GM20000 (cell line): Measurements from ENCODE around the gene MTHFR.

Experiments used
- DNase-seq: peaks from one replicate; pipeline ENCODE4 v3.0.0; 2012; ENCODE audit warnings: low spot score
- CTCF ChIP-seq: IDR thresholded peaks from 2 replicates; pipeline ENCODE4 v1.5.1; 2012; ENCODE audit warnings: mild to moderate bottlenecking, control low read depth; ENCODE audit errors: extremely low read depth, missing control alignments

Gene MTHFR

GRCh38 chr1:11778336-11778735, 27.4 kb downstream of the MTHFR start:
- DNase-seq: no peak

DNA sequence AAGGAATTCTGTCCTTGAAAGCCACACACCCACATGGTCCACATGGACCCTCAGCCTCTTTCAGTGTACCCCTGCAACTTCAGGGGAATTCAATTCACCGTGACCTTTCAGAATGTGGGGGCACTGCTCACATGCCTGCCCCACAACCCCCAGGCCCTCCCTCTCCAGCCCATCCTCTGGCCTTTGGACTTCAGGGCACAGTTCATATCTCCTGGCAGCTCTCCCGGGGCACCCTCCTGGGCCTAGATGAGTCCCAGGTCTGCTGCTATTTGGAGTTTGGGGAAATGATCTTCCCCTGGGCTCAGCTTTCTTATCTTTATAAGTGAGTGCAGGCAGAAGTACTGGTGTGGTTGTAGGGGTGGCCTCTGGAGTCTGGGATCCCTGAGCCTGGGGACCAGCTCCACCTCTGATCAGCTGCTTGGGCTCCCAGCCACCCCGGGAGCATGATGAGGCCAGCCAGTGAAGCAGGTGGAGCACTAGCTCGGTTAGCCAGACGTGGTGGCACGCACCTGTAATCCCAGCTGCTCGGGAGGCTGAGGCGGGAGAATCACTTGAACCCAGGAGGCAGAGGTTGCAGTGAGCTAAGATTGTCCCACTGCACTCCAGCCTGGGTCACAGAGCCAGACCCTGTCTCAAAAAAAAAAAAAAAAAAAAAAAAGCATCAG, 28.0 kb downstream of the MTHFR start:
- DNase-seq: no peak
- no peak for TF ChIP-seq CTCF

More at GRCh38 chr1:11778336-11778735, 27.4 kb downstream of the MTHFR start:
- TF ChIP-seq CTCF: no peak

DNA sequence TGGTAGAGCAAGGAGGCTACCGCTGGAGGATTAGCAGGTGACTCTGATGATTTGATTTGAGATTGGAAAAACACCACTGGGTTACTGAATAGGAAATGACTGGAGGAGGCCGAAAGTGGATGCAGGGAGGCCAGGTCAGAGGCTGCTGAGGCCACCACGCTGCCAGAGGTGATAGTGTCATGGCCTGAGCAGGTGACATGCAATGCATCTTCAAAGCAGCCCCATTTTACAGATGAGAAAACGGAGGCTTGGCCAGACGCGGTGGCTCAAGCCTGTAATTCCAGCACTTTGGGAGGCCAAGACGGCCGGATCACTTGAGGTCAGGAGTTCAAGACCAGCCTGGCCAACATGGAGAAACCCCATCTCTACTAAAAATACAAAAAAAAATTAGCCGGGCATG, 31.0 kb downstream of the MTHFR start:
- TF ChIP-seq CTCF: no peak

DNA sequence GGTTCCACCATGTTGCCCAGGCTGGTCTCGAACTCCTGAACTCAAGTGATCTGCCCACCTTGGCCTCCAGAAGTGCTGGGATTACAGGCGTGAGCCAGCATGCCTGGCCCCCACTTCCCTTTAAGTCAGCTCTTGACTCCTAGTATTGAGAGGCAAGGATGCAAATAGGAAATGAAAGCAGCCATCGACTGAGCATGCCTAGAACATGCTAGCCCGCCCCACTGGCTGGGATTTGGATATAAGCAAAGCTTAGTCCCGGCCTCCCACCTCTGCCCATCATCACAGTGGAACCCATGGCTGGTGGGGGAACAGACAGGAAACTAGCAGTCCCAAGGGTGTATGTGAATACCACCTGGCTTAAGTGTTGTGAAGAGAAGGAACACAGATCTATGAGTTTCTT, 33.3 kb downstream of the MTHFR start:
- no peak for DNase-seq
- TF ChIP-seq CTCF: no peak

More for the DNA sequence above, 31.0 kb downstream of the MTHFR start:
- no peak for DNase-seq

DNA sequence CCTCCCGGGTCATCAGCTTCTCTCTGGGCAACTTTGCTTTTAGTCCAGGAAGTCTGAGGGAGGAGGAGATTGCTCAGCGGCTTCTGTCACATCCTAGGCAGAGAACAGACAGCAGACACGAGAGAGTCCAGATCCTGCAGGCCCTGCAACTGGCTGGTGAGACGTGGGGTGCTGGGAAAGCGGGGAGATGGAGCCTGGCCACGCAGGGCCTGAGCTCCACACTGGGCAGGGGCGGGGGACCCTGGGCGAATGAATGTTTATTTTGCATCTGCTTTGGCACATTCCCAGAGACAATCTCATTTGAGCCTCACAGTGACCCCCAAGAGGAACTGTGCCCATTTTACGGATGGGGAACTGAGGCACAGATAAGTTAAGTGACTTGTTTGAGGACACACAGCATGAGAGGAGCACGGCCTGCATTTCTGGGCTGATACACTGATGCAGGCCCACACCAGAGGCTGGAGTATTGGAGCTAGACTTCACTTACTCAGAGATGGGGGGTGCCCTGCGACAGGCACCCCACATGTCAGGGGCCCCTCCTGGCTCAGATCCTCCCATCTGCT, 34.2 kb downstream of the MTHFR start:
- DNase-seq: no peak
- TF ChIP-seq CTCF: no peak

- TF ChIP-seq CTCF: no peak
- no peak for DNase-seq
These were observed 35.8 kb downstream of the MTHFR start for GRCh38 chr1:11770011-11770410.

DNA sequence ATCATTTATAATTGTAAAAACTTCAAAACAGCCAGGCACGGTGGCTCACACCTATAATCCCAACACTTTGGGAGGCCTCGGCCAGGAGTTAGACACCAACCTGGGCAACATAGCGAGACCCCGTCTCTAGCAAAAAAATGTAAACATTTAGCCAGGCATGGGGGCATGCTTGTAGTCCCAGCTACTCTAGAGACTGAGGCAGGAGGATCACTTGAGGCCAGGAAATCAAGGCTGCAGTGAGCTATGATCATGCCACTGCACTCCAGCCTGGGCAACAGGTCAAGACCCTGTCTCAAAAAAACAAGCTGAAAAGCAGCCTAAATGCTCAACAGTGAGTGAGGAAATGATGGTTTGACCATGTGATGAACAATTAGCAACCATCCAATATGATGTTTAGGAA, 36.5 kb downstream of the MTHFR start:
- TF ChIP-seq CTCF: no peak

More for the DNA sequence above, 36.5 kb downstream of the MTHFR start:
- DNase-seq: no peak
